NCI-H2171 (cell line): ENCODE measurements around the gene NUP50.
A peak's percentile ranks its signal among the peaks of the same experiment; 100 is the strongest.

Experiments
- DNase-seq: peaks from one replicate; lab custom pipeline; 2025; lab: John Stamatoyannopoulos, UW

NUP50 gene

GRCh38 chr22:45163451-45164269 is at the start of gene NUP50:
NUP50 (plus strand) TSS chr22:45163925; CDS start chr22:45168178, 4,253 bp downstream.
- peak; percentile 95 for DNase-seq

- no peak for DNase-seq
These were observed 43.3 kb upstream of the NUP50 start for GRCh38 chr22:45120440-45120839.

GRCh38 chr22:45120931-45121330 is 42.8 kb upstream of the NUP50 start:
- DNase-seq = no peak

GRCh38 chr22:45124176-45124847 is 39.4 kb upstream of the NUP50 start:
- no peak for DNase-seq

- no peak for DNase-seq
These were observed 38.5 kb upstream of the NUP50 start for GRCh38 chr22:45125188-45125587.

- DNase-seq = no peak
These were observed 35.9 kb upstream of the NUP50 start for GRCh38 chr22:45127866-45128265.

- DNase-seq = no peak
These were observed 33.8 kb upstream of the NUP50 start for GRCh38 chr22:45129703-45130524.

- no peak for DNase-seq
These were observed 32.8 kb upstream of the NUP50 start for GRCh38 chr22:45130891-45131290.

- no peak for DNase-seq
These were observed 32.0 kb upstream of the NUP50 start for GRCh38 chr22:45131749-45132148.

- DNase-seq = no peak
These were observed 29.4 kb upstream of the NUP50 start for GRCh38 chr22:45134313-45134712.

- no peak for DNase-seq
These were observed 27.1 kb upstream of the NUP50 start for GRCh38 chr22:45136594-45136993.

- DNase-seq = no peak
These were observed 24.0 kb upstream of the NUP50 start for GRCh38 chr22:45139693-45140092.

- DNase-seq = no peak
These were observed 21.3 kb upstream of the NUP50 start for GRCh38 chr22:45142376-45142775.

- DNase-seq = no peak
These were observed 18.8 kb upstream of the NUP50 start for GRCh38 chr22:45144916-45145315.

- no peak for DNase-seq
These were observed 14.1 kb upstream of the NUP50 start for GRCh38 chr22:45149671-45150070.

- DNase-seq = no peak
These were observed 13.6 kb upstream of the NUP50 start for GRCh38 chr22:45150139-45150538.

- no peak for DNase-seq
These were observed 12.2 kb upstream of the NUP50 start for GRCh38 chr22:45151503-45151902.

GRCh38 chr22:45154383-45154782 is 9.3 kb upstream of the NUP50 start:
- DNase-seq = no peak

- no peak for DNase-seq
These were observed 8.5 kb upstream of the NUP50 start for GRCh38 chr22:45155050-45155840.

- DNase-seq = no peak
These were observed 5.8 kb upstream of the NUP50 start for GRCh38 chr22:45157907-45158306.

- DNase-seq = no peak
These were observed 3.9 kb upstream of the NUP50 start for GRCh38 chr22:45159652-45160462.
